GM12878 (cell line): ENCODE data around the gene PPP1R18. TPM values are rescaled to one million over a fixed set of nuclear protein-coding genes. Genes with fewer than 3 reads are reported as not detected.
A peak's percentile ranks its signal among the peaks of the same experiment; 100 is the strongest.

Source experiments
- BACH1 ChIP-seq: fragments of 450-650 bp; IDR thresholded peaks from 2 replicates; pipeline ENCODE4 v1.6.1; 2017; ENCODE audit warnings: mild to moderate bottlenecking, borderline replicate concordance
- CBX3 ChIP-seq: fragments of 200-600 bp; sonication (generic); IDR thresholded peaks from 2 replicates; pipeline ENCODE4 v1.6.1; 2016; ENCODE audit warnings: low read depth, borderline replicate concordance
- DPF2 ChIP-seq: fragments of 450-650 bp; IDR thresholded peaks from 2 replicates; pipeline ENCODE4 v1.6.1; 2017; ENCODE audit warnings: mild to moderate bottlenecking
- ELK1 ChIP-seq: IDR thresholded peaks from 2 replicates; pipeline ENCODE4 v1.6.1; 2012; ENCODE audit warnings: low read depth, low read length, improper control_type of control experiment
- ESRRA ChIP-seq: IDR thresholded peaks from 2 replicates; pipeline ENCODE4 v1.6.1; 2012; ENCODE audit warnings: mild to moderate bottlenecking, low read length, improper control_type of control experiment
- HCFC1 ChIP-seq: fragments of 150-350 bp; IDR thresholded peaks from 2 replicates; pipeline ENCODE4 v1.6.1; 2014; ENCODE audit warnings: low read length
- HDAC6 ChIP-seq: fragments of 200-600 bp; sonication (generic); IDR thresholded peaks from one replicate; pipeline ENCODE4 v1.8.0; 2017; ENCODE audit warnings: antibody characterized with exemption; ENCODE audit not compliant: unreplicated experiment
- IKZF2 ChIP-seq, 2 experiments: fragments of 450-650 bp; IDR thresholded peaks; 2 replicates each; pipeline ENCODE4 v1.6.1; 2017; ENCODE audit warnings: mild to moderate bottlenecking in 2 of 2, moderate library complexity in 2 of 2
- JUNB ChIP-seq: IDR thresholded peaks from 2 replicates; pipeline ENCODE4 v1.6.1; 2016; ENCODE audit warnings: antibody characterized with exemption, mild to moderate bottlenecking
- MYC ChIP-seq: IDR thresholded peaks from 2 replicates; pipeline ENCODE4 v1.6.1; 2011; ENCODE audit warnings: mild to moderate bottlenecking, low read length, moderate library complexity, inconsistent platforms; ENCODE audit not compliant: insufficient read depth, insufficient replicate concordance, insufficient read length, severe bottlenecking
- NR2C1 ChIP-seq: fragments of 450-650 bp; IDR thresholded peaks from 2 replicates; pipeline ENCODE4 v1.6.1; 2017; ENCODE audit warnings: antibody characterized with exemption, mild to moderate bottlenecking, moderate library complexity
- PML ChIP-seq: IDR thresholded peaks from 2 replicates; pipeline ENCODE4 v1.6.1; 2012; ENCODE audit warnings: low read length, inconsistent platforms
- POLR2A ChIP-seq: IDR thresholded peaks from 2 replicates; pipeline ENCODE4 v1.6.1; 2011; ENCODE audit warnings: low read depth, mild to moderate bottlenecking, low read length
- POLR2AphosphoS2 ChIP-seq: IDR thresholded peaks from 2 replicates; pipeline ENCODE4 v1.6.1; 2011; ENCODE audit warnings: low read depth, mild to moderate bottlenecking, low read length, improper control_type of control experiment, moderate library complexity
- RAD21 ChIP-seq: IDR thresholded peaks from 2 replicates; pipeline ENCODE4 v1.6.1; 2011; ENCODE audit warnings: mild to moderate bottlenecking, low read depth, low read length, moderate library complexity; ENCODE audit not compliant: insufficient read depth
- RCOR1 ChIP-seq: conservative IDR thresholded peaks from 2 replicates; pipeline ENCODE4 v1.6.1; 2012; ENCODE audit warnings: low read depth, low read length, improper control_type of control experiment
- RFX5 ChIP-seq: IDR thresholded peaks from 2 replicates; pipeline ENCODE4 v1.6.1; 2011; ENCODE audit warnings: low read depth, low read length, improper control_type of control experiment
- SIX5 ChIP-seq: IDR thresholded peaks from 2 replicates; pipeline ENCODE4 v1.6.1; 2011; ENCODE audit warnings: mild to moderate bottlenecking, low read depth, low read length, moderate library complexity; ENCODE audit not compliant: severe bottlenecking
- SMAD1 ChIP-seq: fragments of 450-650 bp; IDR thresholded peaks from 2 replicates; pipeline ENCODE4 v1.6.1; 2018; ENCODE audit warnings: mild to moderate bottlenecking, low read depth; ENCODE audit not compliant: partially characterized antibody
- SMAD5 ChIP-seq: IDR thresholded peaks from 2 replicates; pipeline ENCODE4 v1.6.1; 2016; ENCODE audit warnings: antibody characterized with exemption, low read depth
- TCF3 ChIP-seq: IDR thresholded peaks from 2 replicates; pipeline ENCODE4 v1.6.1; 2012; ENCODE audit warnings: low read depth, mild to moderate bottlenecking, low read length, borderline replicate concordance; ENCODE audit not compliant: insufficient read depth
- YBX1 ChIP-seq: fragments of 450-650 bp; IDR thresholded peaks from 2 replicates; pipeline ENCODE4 v1.6.1; 2016; ENCODE audit warnings: antibody characterized with exemption
- ZBED1 ChIP-seq: IDR thresholded peaks from 2 replicates; pipeline ENCODE4 v1.6.1; 2016; ENCODE audit warnings: borderline replicate concordance
- ZNF384 ChIP-seq: IDR thresholded peaks from 2 replicates; pipeline ENCODE4 v1.6.1; 2012; ENCODE audit warnings: low read depth, mild to moderate bottlenecking, low read length, improper control_type of control experiment, borderline replicate concordance
- polyA plus RNA-seq, 11 experiments: library from polyadenylated mRNA; depleted of rRNA in 4 of 11; unstranded in 6 of 11; stranded (reverse) in 5 of 11; fragments of >200 nt; fragmentation: Nextera tagmentation in 4 of 11; fragmentation: Illumina TruSeq in 1 of 11; extraction: Ambion mirVana in 4 of 11; extraction: Trizol in 1 of 11; gene quantifications; 1 replicate in 1 of 11; 2 replicates in 10 of 11; pipeline versions ENCODE4 v1.2.1 to v1.2.3, GENCODE V29; 2011 to 2016; ENCODE audit warnings: inconsistent platforms in 2 of 11, missing spikeins in 2 of 11, low read depth in 1 of 11
- total RNA-seq, 4 experiments: library from RNA; depleted of rRNA in 3 of 4; stranded (reverse); fragments of >200 nt in 3 of 4; fragmentation: Illumina TruSeq in 1 of 4; extraction: Trizol in 1 of 4; gene quantifications; 2 replicates each; pipeline versions ENCODE4 v1.2.1 to v1.2.3, GENCODE V29; 2013 to 2021
- TF ChIP-seq, protein P1 (sequence below): fragments of 450-650 bp; conservative IDR thresholded peaks from 2 replicates; pipeline ENCODE4 v1.6.1; 2017; ENCODE audit warnings: mild to moderate bottlenecking, moderate library complexity
- TF ChIP-seq, protein P2 (sequence below): fragments of 450-650 bp; IDR thresholded peaks from 2 replicates; pipeline ENCODE4 v1.6.1; 2017; ENCODE audit warnings: low read depth, mild to moderate bottlenecking, moderate library complexity
- TF ChIP-seq, protein P3 (sequence below): IDR thresholded peaks from 2 replicates; pipeline ENCODE4 v1.6.1; 2011; ENCODE audit warnings: low read depth, low read length, improper control_type of control experiment, borderline replicate concordance

The PPP1R18 gene
- total and polyA plus RNA-seq, 10 of the 15 experiments (the other 5 are each of a cell fraction or from before 2014, with no cell fraction given): 21.0 to 119 (median 52.6) TPM

GRCh38 chr6:30672445-30673253 is 13.8 kb downstream of the PPP1R18 start, which contains the start of gene DHX16 (continued):
- TF ChIP-seq, protein P1, sequence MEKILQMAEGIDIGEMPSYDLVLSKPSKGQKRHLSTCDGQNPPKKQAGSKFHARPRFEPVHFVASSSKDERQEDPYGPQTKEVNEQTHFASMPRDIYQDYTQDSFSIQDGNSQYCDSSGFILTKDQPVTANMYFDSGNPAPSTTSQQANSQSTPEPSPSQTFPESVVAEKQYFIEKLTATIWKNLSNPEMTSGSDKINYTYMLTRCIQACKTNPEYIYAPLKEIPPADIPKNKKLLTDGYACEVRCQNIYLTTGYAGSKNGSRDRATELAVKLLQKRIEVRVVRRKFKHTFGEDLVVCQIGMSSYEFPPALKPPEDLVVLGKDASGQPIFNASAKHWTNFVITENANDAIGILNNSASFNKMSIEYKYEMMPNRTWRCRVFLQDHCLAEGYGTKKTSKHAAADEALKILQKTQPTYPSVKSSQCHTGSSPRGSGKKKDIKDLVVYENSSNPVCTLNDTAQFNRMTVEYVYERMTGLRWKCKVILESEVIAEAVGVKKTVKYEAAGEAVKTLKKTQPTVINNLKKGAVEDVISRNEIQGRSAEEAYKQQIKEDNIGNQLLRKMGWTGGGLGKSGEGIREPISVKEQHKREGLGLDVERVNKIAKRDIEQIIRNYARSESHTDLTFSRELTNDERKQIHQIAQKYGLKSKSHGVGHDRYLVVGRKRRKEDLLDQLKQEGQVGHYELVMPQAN: peak; percentile 96
- 0 out of 2 replicates have a peak, but pooled peaks have one; percentile 49 for TF ChIP-seq ELK1
- no peak for TF ChIP-seq TCF3
- TF ChIP-seq SIX5: peak; percentile 37
- TF ChIP-seq NR2C1: no peak
- TF ChIP-seq RCOR1: 0 out of 2 replicates have a peak, but pooled peaks have one; percentile 24
- peak; percentile 49; the same call in 1 of the 2 replicates for TF ChIP-seq BACH1
- TF ChIP-seq SMAD1: no peak
- peak; percentile 52; the same call in 1 of the 2 replicates for TF ChIP-seq ZNF384
- TF ChIP-seq, protein P2, sequence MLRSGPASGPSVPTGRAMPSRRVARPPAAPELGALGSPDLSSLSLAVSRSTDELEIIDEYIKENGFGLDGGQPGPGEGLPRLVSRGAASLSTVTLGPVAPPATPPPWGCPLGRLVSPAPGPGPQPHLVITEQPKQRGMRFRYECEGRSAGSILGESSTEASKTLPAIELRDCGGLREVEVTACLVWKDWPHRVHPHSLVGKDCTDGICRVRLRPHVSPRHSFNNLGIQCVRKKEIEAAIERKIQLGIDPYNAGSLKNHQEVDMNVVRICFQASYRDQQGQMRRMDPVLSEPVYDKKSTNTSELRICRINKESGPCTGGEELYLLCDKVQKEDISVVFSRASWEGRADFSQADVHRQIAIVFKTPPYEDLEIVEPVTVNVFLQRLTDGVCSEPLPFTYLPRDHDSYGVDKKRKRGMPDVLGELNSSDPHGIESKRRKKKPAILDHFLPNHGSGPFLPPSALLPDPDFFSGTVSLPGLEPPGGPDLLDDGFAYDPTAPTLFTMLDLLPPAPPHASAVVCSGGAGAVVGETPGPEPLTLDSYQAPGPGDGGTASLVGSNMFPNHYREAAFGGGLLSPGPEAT: peak; percentile 87
- TF ChIP-seq IKZF2 (IDR thresholded peaks at IDR 0.05): no peak; a peak in 1 of 4 replicates
- TF ChIP-seq ZBED1: 0 out of 2 replicates have a peak, but pooled peaks have one; percentile 45
- TF ChIP-seq JUNB: no peak
- TF ChIP-seq MYC: no peak
- no peak for TF ChIP-seq CBX3
- TF ChIP-seq PML: peak; percentile 75; the same call in 1 of the 2 replicates
- no peak for TF ChIP-seq RFX5
- TF ChIP-seq ESRRA: no peak
- TF ChIP-seq HCFC1: no peak; the same call in 1 of the 2 replicates
- no peak for TF ChIP-seq DPF2
- no peak for TF ChIP-seq YBX1
- peak; percentile 64 for TF ChIP-seq RAD21
- TF ChIP-seq, protein P3, sequence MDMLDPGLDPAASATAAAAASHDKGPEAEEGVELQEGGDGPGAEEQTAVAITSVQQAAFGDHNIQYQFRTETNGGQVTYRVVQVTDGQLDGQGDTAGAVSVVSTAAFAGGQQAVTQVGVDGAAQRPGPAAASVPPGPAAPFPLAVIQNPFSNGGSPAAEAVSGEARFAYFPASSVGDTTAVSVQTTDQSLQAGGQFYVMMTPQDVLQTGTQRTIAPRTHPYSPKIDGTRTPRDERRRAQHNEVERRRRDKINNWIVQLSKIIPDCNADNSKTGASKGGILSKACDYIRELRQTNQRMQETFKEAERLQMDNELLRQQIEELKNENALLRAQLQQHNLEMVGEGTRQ: no peak
- TF ChIP-seq POLR2A: peak; percentile 70
- TF ChIP-seq SMAD5: peak; percentile 66; the same call in 1 of the 2 replicates
- TF ChIP-seq POLR2AphosphoS2: no peak
- no peak for TF ChIP-seq HDAC6
